HG03097 (cell line): ENCODE data around the gene YY1.
"Not testable (repeated sequence)": the region's sequence is repeated elsewhere in the genome, so short reads cannot be mapped to it uniquely, and the experiment has no call there.

Source experiments
- ATAC-seq: cut with Tn5 transposase; IDR thresholded peaks from one replicate; pipeline ENCODE4 v1.9.1; 2021; ENCODE audit not compliant: unreplicated experiment, low FRiP score

The YY1 gene

GRCh38 chr14:100309028-100309737 is 70.2 kb downstream of the YY1 start:
- ATAC-seq, result no peak

- not testable (repeated sequence) for ATAC-seq
Observed at GRCh38 chr14:100312110-100312876, 73.3 kb downstream of the YY1 start.

- ATAC-seq, result no peak
Observed at GRCh38 chr14:100312877-100313400, 74.0 kb downstream of the YY1 start.

- ATAC-seq, result no peak
Observed at GRCh38 chr14:100313464-100314230, 74.7 kb downstream of the YY1 start.

- ATAC-seq, result no peak
Observed at GRCh38 chr14:100314724-100315123, 75.8 kb downstream of the YY1 start.

GRCh38 chr14:100317389-100317788 is 78.4 kb downstream of the YY1 start:
- ATAC-seq, result no peak

GRCh38 chr14:100317912-100318808 is 79.2 kb downstream of the YY1 start:
- peak; percentile 84 for ATAC-seq

- ATAC-seq, result no peak
Observed at GRCh38 chr14:100320157-100320856, 81.4 kb downstream of the YY1 start.

- ATAC-seq, result no peak
Observed at GRCh38 chr14:100321473-100322137, 82.7 kb downstream of the YY1 start.

GRCh38 chr14:100322138-100322957 is 83.4 kb downstream of the YY1 start:
- ATAC-seq, result no peak

- no peak for ATAC-seq
Observed at GRCh38 chr14:100323121-100323941, 84.4 kb downstream of the YY1 start, which contains the start of gene SLC25A47. TSS of gene SLC25A47 (plus strand) at chr14:100323339. CDS start at chr14:100323415, 76 bp downstream.

- ATAC-seq, result no peak
Observed at GRCh38 chr14:100323942-100324307, 85.0 kb downstream of the YY1 start.

GRCh38 chr14:100325231-100325632 is 86.3 kb downstream of the YY1 start:
- no peak for ATAC-seq

GRCh38 chr14:100325958-100326357 is 87.0 kb downstream of the YY1 start:
- ATAC-seq, result no peak

GRCh38 chr14:100327128-100327527 is 88.2 kb downstream of the YY1 start:
- ATAC-seq, result no peak

GRCh38 chr14:100328495-100329163 is 89.7 kb downstream of the YY1 start:
- no peak for ATAC-seq
